Ishikawa (cell line): ENCODE measurements around the gene GALNT8.

Source experiments
- TAF1 ChIP-seq: IDR thresholded peaks from 2 replicates; pipeline ENCODE4 v1.6.1; 2012; ENCODE audit warnings: low read depth, mild to moderate bottlenecking
- TCF12 ChIP-seq: IDR thresholded peaks from 2 replicates; pipeline ENCODE4 v1.6.1; 2012; ENCODE audit warnings: low read depth
- TF ChIP-seq, protein P1 (sequence below): IDR thresholded peaks from 2 replicates; pipeline ENCODE4 v1.6.1; 2012; ENCODE audit warnings: low read depth, mild to moderate bottlenecking

- no peak for TF ChIP-seq TAF1
- TF ChIP-seq, protein P1, sequence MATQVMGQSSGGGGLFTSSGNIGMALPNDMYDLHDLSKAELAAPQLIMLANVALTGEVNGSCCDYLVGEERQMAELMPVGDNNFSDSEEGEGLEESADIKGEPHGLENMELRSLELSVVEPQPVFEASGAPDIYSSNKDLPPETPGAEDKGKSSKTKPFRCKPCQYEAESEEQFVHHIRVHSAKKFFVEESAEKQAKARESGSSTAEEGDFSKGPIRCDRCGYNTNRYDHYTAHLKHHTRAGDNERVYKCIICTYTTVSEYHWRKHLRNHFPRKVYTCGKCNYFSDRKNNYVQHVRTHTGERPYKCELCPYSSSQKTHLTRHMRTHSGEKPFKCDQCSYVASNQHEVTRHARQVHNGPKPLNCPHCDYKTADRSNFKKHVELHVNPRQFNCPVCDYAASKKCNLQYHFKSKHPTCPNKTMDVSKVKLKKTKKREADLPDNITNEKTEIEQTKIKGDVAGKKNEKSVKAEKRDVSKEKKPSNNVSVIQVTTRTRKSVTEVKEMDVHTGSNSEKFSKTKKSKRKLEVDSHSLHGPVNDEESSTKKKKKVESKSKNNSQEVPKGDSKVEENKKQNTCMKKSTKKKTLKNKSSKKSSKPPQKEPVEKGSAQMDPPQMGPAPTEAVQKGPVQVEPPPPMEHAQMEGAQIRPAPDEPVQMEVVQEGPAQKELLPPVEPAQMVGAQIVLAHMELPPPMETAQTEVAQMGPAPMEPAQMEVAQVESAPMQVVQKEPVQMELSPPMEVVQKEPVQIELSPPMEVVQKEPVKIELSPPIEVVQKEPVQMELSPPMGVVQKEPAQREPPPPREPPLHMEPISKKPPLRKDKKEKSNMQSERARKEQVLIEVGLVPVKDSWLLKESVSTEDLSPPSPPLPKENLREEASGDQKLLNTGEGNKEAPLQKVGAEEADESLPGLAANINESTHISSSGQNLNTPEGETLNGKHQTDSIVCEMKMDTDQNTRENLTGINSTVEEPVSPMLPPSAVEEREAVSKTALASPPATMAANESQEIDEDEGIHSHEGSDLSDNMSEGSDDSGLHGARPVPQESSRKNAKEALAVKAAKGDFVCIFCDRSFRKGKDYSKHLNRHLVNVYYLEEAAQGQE = no peak
- no peak for TF ChIP-seq TCF12
These were observed 89.4 kb downstream of the GALNT8 start for GRCh38 chr12:4809449-4810218.
